GM12801 (cell line): ENCODE data around the gene CYTH4.

Experiments used
- CTCF ChIP-seq: IDR thresholded peaks from one replicate; pipeline ENCODE4 v1.5.1; 2011; ENCODE audit warnings: control low read depth; ENCODE audit not compliant: insufficient read length; ENCODE audit errors: extremely low read depth

The CYTH4 gene

GRCh38 chr22:37298748-37299495, 16.6 kb downstream of the CYTH4 start:
- no peak for TF ChIP-seq CTCF

GRCh38 chr22:37299969-37300509, 17.7 kb downstream of the CYTH4 start:
- no peak for TF ChIP-seq CTCF

GRCh38 chr22:37300551-37301017, 18.3 kb downstream of the CYTH4 start:
- TF ChIP-seq CTCF: no peak

GRCh38 chr22:37301144-37301830, 19.0 kb downstream of the CYTH4 start:
- TF ChIP-seq CTCF: no peak

- TF ChIP-seq CTCF: no peak
Observed at GRCh38 chr22:37302674-37303555, 20.6 kb downstream of the CYTH4 start.

- no peak for TF ChIP-seq CTCF
Observed at GRCh38 chr22:37303821-37304274, 21.5 kb downstream of the CYTH4 start.
